Measurements from ENCODE around the gene KRT31. TPM values are rescaled to one million over a fixed set of nuclear protein-coding genes. Genes with fewer than 3 reads are reported as not detected.

Gene KRT31
- polyA plus RNA-seq, 1 of the 3 experiments (the other 2 are of a cell fraction): 0.03 TPM

GRCh38 chr17:41437769-41438168 lies 40.4 kb upstream of the KRT31 start:
- H3K4me2 ChIP-seq: no peak overlapping the region
- H3F3A ChIP-seq (replicated peaks; ENCODE audit: insufficient read depth): no peaks in the 10 kb centered on the region
- DNase-seq: no peak
- no peaks in the 10 kb centered on the region for H3K4me1 ChIP-seq (ENCODE audit: control insufficient read depth in 1 of 2, insufficient read depth in 2 of 2, low read depth in 1 of 2, low read length in 1 of 2)
- H3K27ac ChIP-seq (ENCODE audit: low read depth in 2 of 2, low read length in 1 of 2): no peak overlapping the region
- H3K4me3 ChIP-seq (ENCODE audit: low read depth in 2 of 2, low read length in 1 of 2): no peak overlapping the region
- no peak overlapping the region for H3K9ac ChIP-seq
- no peaks in the 10 kb centered on the region for H3K79me2 ChIP-seq (ENCODE audit: insufficient read depth)
- no peaks in the 10 kb centered on the region for H4K20me1 ChIP-seq (ENCODE audit: insufficient read depth)
- ChIA-PET POLR2A (no interaction called here), CTCF (no interaction called here)
- H3K9me3 ChIP-seq: no peaks in the 10 kb centered on the region
- WGBS (ENCODE audit: low lambda C conversion rate): 54% methylated on average over 8 of the region's 9 CpGs
- no peaks in the 10 kb centered on the region for H3K27me3 ChIP-seq (ENCODE audit: insufficient read depth)
- TF ChIP-seq EP300 (IDR thresholded peaks at IDR 0.05; ENCODE audit: borderline replicate concordance in 1 of 2, low read depth in 1 of 2, low read length in 1 of 2) (no peak), RCOR1 (IDR thresholded peaks at IDR 0.05; ENCODE audit: low read length) (no peak), FOXJ3 (CRISPR knock-in tag; IDR thresholded peaks at IDR 0.05) (no peak), CHD2 (IDR thresholded peaks at IDR 0.05; ENCODE audit: low read length, partially characterized antibody) (no peak), MXI1 (IDR thresholded peaks at IDR 0.05; ENCODE audit: low read depth, low read length) (no peak), TEAD4 (IDR thresholded peaks at IDR 0.05; ENCODE audit: borderline replicate concordance, insufficient read depth) (no peak), SMC3 (IDR thresholded peaks at IDR 0.05; ENCODE audit: low read depth, low read length) (no peak)
- no peaks in the 10 kb centered on the region for H3K36me3 ChIP-seq (replicated peaks in 1 of 2; ENCODE audit: control insufficient read depth in 1 of 2, insufficient read depth in 2 of 2, low read length in 1 of 2)
- no peak overlapping the region for H2AFZ ChIP-seq (ENCODE audit: low read depth)
- H3K9me2 ChIP-seq: no peaks in the 10 kb centered on the region

GRCh38 chr17:41437254-41437653 lies 39.8 kb upstream of the KRT31 start:
- no peaks in the 10 kb centered on the region for H3K27me3 ChIP-seq (ENCODE audit: insufficient read depth)
- ChIA-PET CTCF (interaction anchor here (1.4 kb wide), 1 partner anchor 111 kb away, joined by 3 read pairs; no protein-coding TSS in a partner anchor), POLR2A (no interaction called here)
- WGBS (ENCODE audit: low lambda C conversion rate): 36% methylated on average over 7 of the region's 7 CpGs
- no peak for TF ChIP-seq RXRA (IDR thresholded peaks at IDR 0.05; ENCODE audit: borderline replicate concordance, low read depth)
- TF ChIP-seq RCOR1 (IDR thresholded peaks at IDR 0.05; ENCODE audit: low read length): no peak
- TF ChIP-seq EP300 (IDR thresholded peaks at IDR 0.05; ENCODE audit: borderline replicate concordance in 1 of 2, low read depth in 1 of 2, low read length in 1 of 2): no peak
- no peak for TF ChIP-seq USF1 (IDR thresholded peaks at IDR 0.05; ENCODE audit: borderline replicate concordance, low read depth)
- no peak for TF ChIP-seq IRF3 (IDR thresholded peaks at IDR 0.05; ENCODE audit: low read depth, low read length)
- TF ChIP-seq MXI1 (IDR thresholded peaks at IDR 0.05; ENCODE audit: low read depth, low read length): no peak
- no peak for TF ChIP-seq ELF1 (IDR thresholded peaks at IDR 0.05)
- no peaks in the 10 kb centered on the region for H3K9me3 ChIP-seq
- no peaks in the 10 kb centered on the region for H3K36me3 ChIP-seq (replicated peaks in 1 of 2; ENCODE audit: control insufficient read depth in 1 of 2, insufficient read depth in 2 of 2, low read length in 1 of 2)
- H3F3A ChIP-seq (replicated peaks; ENCODE audit: insufficient read depth): no peaks in the 10 kb centered on the region
- H3K4me3 ChIP-seq (ENCODE audit: low read depth in 2 of 2, low read length in 1 of 2): no peak overlapping the region
- no peak overlapping the region for H3K9ac ChIP-seq
- H3K27ac ChIP-seq (ENCODE audit: low read depth in 2 of 2, low read length in 1 of 2): no peak overlapping the region
- no peaks in the 10 kb centered on the region for H3K79me2 ChIP-seq (ENCODE audit: insufficient read depth)
- H3K4me2 ChIP-seq: no peak overlapping the region
- H3K9me2 ChIP-seq: no peaks in the 10 kb centered on the region
- DNase-seq: no peak
- H3K4me1 ChIP-seq (ENCODE audit: control insufficient read depth in 1 of 2, insufficient read depth in 2 of 2, low read depth in 1 of 2, low read length in 1 of 2): no peaks in the 10 kb centered on the region
- H2AFZ ChIP-seq (ENCODE audit: low read depth): no peak overlapping the region
- H4K20me1 ChIP-seq (ENCODE audit: insufficient read depth): no peaks in the 10 kb centered on the region
